K562 (cell line): ENCODE results near the gene MPZL1. TPM values are rescaled to one million over a fixed set of nuclear protein-coding genes. Genes with fewer than 3 reads are reported as not detected.

Source experiments
- BCOR ChIP-seq: fragments of 450-650 bp; IDR thresholded peaks from 2 replicates; pipeline ENCODE4 v1.6.1; 2016
- CREBBP ChIP-seq: IDR thresholded peaks from one replicate; pipeline ENCODE4 v1.6.1; 2012; ENCODE audit warnings: low read depth, mild to moderate bottlenecking, control low read depth, inconsistent platforms, low read length
- EP400 ChIP-seq: fragments of 450-650 bp; IDR thresholded peaks from 2 replicates; pipeline ENCODE4 v1.6.1; 2017; ENCODE audit warnings: antibody characterized with exemption, mild to moderate bottlenecking, moderate library complexity
- GABPA ChIP-seq: fragments of 200-800 bp; sonication (Bioruptor generic); conservative IDR thresholded peaks from 2 replicates; pipeline ENCODE4 v1.6.1; 2016; ENCODE audit warnings: low read depth, missing genetic modification characterization, missing compliant biosample characterization
- HNRNPL ChIP-seq: fragments of 200-400 bp; formaldehyde crosslinking; IDR thresholded peaks from 2 replicates; pipeline ENCODE4 v1.6.1; 2017; ENCODE audit warnings: low read depth, mild to moderate bottlenecking, low read length
- MYC ChIP-seq, 2 experiments: fragments of 250-450 bp in 1 of 2; sonication (Bioruptor Pico) in 1 of 2; IDR thresholded peaks; 2 replicates each; pipeline versions ENCODE4 v1.5.1 to v1.6.1; 2012 to 2021; ENCODE audit warnings: low read depth in 2 of 2, borderline replicate concordance in 1 of 2, improper control_type of control experiment in 1 of 2, low read length in 1 of 2, mild to moderate bottlenecking in 1 of 2, moderate library complexity in 1 of 2
- PTBP1 ChIP-seq: fragments of 200-400 bp; formaldehyde crosslinking; IDR thresholded peaks from 2 replicates; pipeline ENCODE4 v1.6.1; 2017; ENCODE audit warnings: low read depth, low read length
- RFX5 ChIP-seq: IDR thresholded peaks from 2 replicates; pipeline ENCODE4 v1.6.1; 2011; ENCODE audit warnings: low read depth, mild to moderate bottlenecking, improper control_type of control experiment, low read length
- TAL1 ChIP-seq: fragments of 450-650 bp; IDR thresholded peaks from 2 replicates; pipeline ENCODE4 v1.6.1; 2016; ENCODE audit warnings: mild to moderate bottlenecking
- polyA plus RNA-seq, 8 experiments: library from polyadenylated mRNA; depleted of rRNA in 4 of 8; stranded (reverse) in 5 of 8; unstranded in 3 of 8; fragments of >200 nt; fragmentation: Nextera tagmentation in 2 of 8; fragmentation: Illumina TruSeq in 1 of 8; extraction: Ambion mirVana in 2 of 8; extraction: Trizol in 1 of 8; gene quantifications; 2 replicates each; pipeline versions ENCODE4 v1.2.1 to v1.2.3, GENCODE V29; 2011 to 2014; ENCODE audit warnings: inconsistent platforms in 1 of 8, missing spikeins in 1 of 8
- total RNA-seq, 7 experiments: library from RNA; depleted of rRNA in 6 of 7; stranded (reverse); fragments of >200 nt in 6 of 7; fragmentation: Illumina TruSeq in 2 of 7; extraction: Trizol in 2 of 7; gene quantifications; 2 replicates each; pipeline versions ENCODE4 v1.2.1 to v1.2.3, GENCODE V29; 2011 to 2021; ENCODE audit warnings: low replicate concordance in 1 of 7
- TF ChIP-seq, protein P1 (sequence below): sonication (generic); formaldehyde crosslinking; IDR thresholded peaks from 2 replicates; pipeline ENCODE4 v1.8.0; 2022; ENCODE audit warnings: missing genetic modification reagents, mild to moderate bottlenecking, moderate library complexity, borderline replicate concordance
- TF ChIP-seq, protein P2 (sequence below): IDR thresholded peaks from 3 replicates; pipeline ENCODE4 v1.6.1; 2011; ENCODE audit warnings: borderline replicate concordance, mild to moderate bottlenecking; ENCODE audit not compliant: insufficient read length, insufficient read depth
- TF ChIP-seq, protein P3 (sequence below): sonication (generic); formaldehyde crosslinking; IDR thresholded peaks from 2 replicates; pipeline ENCODE4 v1.9.0; 2022; ENCODE audit warnings: mild to moderate bottlenecking, missing genetic modification reagents
- TF ChIP-seq, protein P4 (sequence below): fragments of 250-450 bp; sonication (Bioruptor Pico); IDR thresholded peaks from 2 replicates; pipeline ENCODE4 v1.8.0; 2022; ENCODE audit warnings: inconsistent platforms, mild to moderate bottlenecking, moderate library complexity, borderline replicate concordance
- TF ChIP-seq, protein P5 (sequence below): fragments of 150-350 bp; IDR thresholded peaks from 2 replicates; pipeline ENCODE4 v1.6.1; 2014; ENCODE audit warnings: low read depth, mild to moderate bottlenecking, low read length, borderline replicate concordance
- TF ChIP-seq, protein P6 (sequence below): fragments of 450-650 bp; formaldehyde crosslinking; IDR thresholded peaks from 2 replicates; pipeline ENCODE4 v1.4.0; 2020; ENCODE audit warnings: mild to moderate bottlenecking, moderate library complexity
- TF ChIP-seq, protein P7 (sequence below): sonication (generic); formaldehyde crosslinking; IDR thresholded peaks from 2 replicates; pipeline ENCODE4 v1.5.0; 2020; ENCODE audit warnings: missing genetic modification reagents

Gene MPZL1
- total and polyA plus RNA-seq, 9 of the 15 experiments (the other 6 are each of a cell fraction or from before 2014, with no cell fraction given), result 14.5 to 153 (median 66.5) TPM

DNA sequence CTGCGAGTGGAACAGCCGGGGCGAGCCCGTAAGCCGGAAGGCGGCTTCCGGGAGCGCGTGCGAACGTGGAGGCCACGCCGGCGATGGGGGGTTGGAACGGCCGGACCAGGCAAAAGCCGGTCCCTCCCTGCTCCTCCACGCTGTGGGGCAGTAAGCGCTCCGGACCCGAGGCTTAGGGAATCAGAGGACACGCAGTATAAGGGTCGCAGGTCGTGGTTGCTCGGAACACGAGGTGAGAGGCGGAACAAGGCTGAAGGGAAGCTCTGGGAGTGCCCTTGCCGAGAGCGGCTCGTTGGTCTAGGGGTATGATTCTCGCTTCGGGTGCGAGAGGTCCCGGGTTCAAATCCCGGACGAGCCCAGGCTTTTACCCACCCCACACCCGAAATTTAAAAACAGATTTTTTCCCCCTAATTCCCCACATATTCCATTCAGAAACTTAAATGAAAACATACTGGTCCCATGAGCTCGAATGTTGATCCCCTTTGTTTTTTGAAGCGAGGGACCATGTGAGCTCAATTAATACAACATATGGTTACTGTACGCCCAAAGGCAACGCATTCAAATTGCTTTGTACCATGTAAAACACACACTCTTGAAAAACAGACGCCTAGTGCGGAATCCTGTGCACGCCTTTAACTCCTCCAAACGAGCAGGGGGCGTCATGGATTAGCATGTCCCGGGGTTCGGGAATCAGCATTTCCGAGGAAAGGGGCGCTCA, 7.2 kb upstream of the MPZL1 start (continued):
- TF ChIP-seq, protein P1, sequence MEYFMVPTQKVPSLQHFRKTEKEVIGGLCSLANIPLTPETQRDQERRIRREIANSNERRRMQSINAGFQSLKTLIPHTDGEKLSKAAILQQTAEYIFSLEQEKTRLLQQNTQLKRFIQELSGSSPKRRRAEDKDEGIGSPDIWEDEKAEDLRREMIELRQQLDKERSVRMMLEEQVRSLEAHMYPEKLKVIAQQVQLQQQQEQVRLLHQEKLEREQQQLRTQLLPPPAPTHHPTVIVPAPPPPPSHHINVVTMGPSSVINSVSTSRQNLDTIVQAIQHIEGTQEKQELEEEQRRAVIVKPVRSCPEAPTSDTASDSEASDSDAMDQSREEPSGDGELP, result peak; percentile 75
- TF ChIP-seq, protein P2, sequence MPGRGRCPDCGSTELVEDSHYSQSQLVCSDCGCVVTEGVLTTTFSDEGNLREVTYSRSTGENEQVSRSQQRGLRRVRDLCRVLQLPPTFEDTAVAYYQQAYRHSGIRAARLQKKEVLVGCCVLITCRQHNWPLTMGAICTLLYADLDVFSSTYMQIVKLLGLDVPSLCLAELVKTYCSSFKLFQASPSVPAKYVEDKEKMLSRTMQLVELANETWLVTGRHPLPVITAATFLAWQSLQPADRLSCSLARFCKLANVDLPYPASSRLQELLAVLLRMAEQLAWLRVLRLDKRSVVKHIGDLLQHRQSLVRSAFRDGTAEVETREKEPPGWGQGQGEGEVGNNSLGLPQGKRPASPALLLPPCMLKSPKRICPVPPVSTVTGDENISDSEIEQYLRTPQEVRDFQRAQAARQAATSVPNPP, result no peak
- TF ChIP-seq CREBBP (no peak), RFX5 (peak; percentile 75; the same call in 1 of the 2 replicates), GABPA (tag) (peak; percentile 84), HNRNPL (no peak), PTBP1 (no peak), TAL1 (peak; percentile 23; the same call in 1 of the 2 replicates), BCOR (peak; percentile 71), MYC (IDR thresholded peaks at IDR 0.05; ENCODE audit: low read depth, low read length) (peak; percentile 98), MYC (CRISPR knock-in tag; IDR thresholded peaks at IDR 0.05; ENCODE audit: borderline replicate concordance, low read depth) (peak; percentile 99), EP400 (peak; percentile 99)
- TF ChIP-seq, protein P3, sequence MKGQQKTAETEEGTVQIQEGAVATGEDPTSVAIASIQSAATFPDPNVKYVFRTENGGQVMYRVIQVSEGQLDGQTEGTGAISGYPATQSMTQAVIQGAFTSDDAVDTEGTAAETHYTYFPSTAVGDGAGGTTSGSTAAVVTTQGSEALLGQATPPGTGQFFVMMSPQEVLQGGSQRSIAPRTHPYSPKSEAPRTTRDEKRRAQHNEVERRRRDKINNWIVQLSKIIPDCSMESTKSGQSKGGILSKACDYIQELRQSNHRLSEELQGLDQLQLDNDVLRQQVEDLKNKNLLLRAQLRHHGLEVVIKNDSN (CRISPR knock-in tag), result peak; percentile 54
- TF ChIP-seq, protein P4, sequence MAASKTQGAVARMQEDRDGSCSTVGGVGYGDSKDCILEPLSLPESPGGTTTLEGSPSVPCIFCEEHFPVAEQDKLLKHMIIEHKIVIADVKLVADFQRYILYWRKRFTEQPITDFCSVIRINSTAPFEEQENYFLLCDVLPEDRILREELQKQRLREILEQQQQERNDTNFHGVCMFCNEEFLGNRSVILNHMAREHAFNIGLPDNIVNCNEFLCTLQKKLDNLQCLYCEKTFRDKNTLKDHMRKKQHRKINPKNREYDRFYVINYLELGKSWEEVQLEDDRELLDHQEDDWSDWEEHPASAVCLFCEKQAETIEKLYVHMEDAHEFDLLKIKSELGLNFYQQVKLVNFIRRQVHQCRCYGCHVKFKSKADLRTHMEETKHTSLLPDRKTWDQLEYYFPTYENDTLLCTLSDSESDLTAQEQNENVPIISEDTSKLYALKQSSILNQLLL, result no peak
- TF ChIP-seq, protein P5, sequence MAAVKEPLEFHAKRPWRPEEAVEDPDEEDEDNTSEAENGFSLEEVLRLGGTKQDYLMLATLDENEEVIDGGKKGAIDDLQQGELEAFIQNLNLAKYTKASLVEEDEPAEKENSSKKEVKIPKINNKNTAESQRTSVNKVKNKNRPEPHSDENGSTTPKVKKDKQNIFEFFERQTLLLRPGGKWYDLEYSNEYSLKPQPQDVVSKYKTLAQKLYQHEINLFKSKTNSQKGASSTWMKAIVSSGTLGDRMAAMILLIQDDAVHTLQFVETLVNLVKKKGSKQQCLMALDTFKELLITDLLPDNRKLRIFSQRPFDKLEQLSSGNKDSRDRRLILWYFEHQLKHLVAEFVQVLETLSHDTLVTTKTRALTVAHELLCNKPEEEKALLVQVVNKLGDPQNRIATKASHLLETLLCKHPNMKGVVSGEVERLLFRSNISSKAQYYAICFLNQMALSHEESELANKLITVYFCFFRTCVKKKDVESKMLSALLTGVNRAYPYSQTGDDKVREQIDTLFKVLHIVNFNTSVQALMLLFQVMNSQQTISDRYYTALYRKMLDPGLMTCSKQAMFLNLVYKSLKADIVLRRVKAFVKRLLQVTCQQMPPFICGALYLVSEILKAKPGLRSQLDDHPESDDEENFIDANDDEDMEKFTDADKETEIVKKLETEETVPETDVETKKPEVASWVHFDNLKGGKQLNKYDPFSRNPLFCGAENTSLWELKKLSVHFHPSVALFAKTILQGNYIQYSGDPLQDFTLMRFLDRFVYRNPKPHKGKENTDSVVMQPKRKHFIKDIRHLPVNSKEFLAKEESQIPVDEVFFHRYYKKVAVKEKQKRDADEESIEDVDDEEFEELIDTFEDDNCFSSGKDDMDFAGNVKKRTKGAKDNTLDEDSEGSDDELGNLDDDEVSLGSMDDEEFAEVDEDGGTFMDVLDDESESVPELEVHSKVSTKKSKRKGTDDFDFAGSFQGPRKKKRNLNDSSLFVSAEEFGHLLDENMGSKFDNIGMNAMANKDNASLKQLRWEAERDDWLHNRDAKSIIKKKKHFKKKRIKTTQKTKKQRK, result no peak
- TF ChIP-seq, protein P6, sequence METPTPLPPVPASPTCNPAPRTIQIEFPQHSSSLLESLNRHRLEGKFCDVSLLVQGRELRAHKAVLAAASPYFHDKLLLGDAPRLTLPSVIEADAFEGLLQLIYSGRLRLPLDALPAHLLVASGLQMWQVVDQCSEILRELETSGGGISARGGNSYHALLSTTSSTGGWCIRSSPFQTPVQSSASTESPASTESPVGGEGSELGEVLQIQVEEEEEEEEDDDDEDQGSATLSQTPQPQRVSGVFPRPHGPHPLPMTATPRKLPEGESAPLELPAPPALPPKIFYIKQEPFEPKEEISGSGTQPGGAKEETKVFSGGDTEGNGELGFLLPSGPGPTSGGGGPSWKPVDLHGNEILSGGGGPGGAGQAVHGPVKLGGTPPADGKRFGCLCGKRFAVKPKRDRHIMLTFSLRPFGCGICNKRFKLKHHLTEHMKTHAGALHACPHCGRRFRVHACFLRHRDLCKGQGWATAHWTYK (CRISPR knock-in tag), result peak; percentile 89
- TF ChIP-seq, protein P7, sequence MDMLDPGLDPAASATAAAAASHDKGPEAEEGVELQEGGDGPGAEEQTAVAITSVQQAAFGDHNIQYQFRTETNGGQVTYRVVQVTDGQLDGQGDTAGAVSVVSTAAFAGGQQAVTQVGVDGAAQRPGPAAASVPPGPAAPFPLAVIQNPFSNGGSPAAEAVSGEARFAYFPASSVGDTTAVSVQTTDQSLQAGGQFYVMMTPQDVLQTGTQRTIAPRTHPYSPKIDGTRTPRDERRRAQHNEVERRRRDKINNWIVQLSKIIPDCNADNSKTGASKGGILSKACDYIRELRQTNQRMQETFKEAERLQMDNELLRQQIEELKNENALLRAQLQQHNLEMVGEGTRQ (CRISPR knock-in tag), result no peak
